HEK293 (cell line): ENCODE results near the gene BEND7.
A peak's percentile ranks its signal among the peaks of the same experiment; 100 is the strongest.

Experiments
- CTCF ChIA-PET: fragments of 350-600 bp; formaldehyde crosslinking; extraction: SDS; loops from one replicate; lab custom pipeline; 2021; ENCODE audit warnings: antibody characterized with exemption; lab: Yijun Ruan, JAX
- POLR2A ChIA-PET: fragments of 300-600 bp; formaldehyde crosslinking; extraction: SDS; loops from one replicate; lab custom pipeline; 2020; ENCODE audit warnings: antibody characterized with exemption, inconsistent platforms; lab: Yijun Ruan, JAX
- H3K27ac ChIP-seq: fragments of 200-500 bp; sonication (Bioruptor generic); 2 replicates; pipeline ENCODE4 v1.5.1; 2014; ENCODE audit warnings: low read depth, low read length, control low read depth, inconsistent platforms; ENCODE audit errors: extremely low read depth
- H3K36me3 ChIP-seq, 2 experiments: fragments of 200-500 bp in 1 of 2; sonication (Bioruptor generic) in 1 of 2; 1 replicate in 1 of 2; 2 replicates in 1 of 2; pipeline ENCODE4 v1.5.1; 2014 to 2017; ENCODE audit warnings: inconsistent platforms in 2 of 2, low read length in 2 of 2; ENCODE audit not compliant: control insufficient read depth in 2 of 2, insufficient read depth in 1 of 2
- H3K4me1 ChIP-seq: fragments of 200-500 bp; sonication (Bioruptor generic); 2 replicates; pipeline ENCODE4 v1.5.1; 2014; ENCODE audit warnings: mild to moderate bottlenecking, low read length, inconsistent platforms; ENCODE audit not compliant: control insufficient read depth, insufficient read depth
- H3K4me3 ChIP-seq: 2 replicates; pipeline ENCODE4 v1.5.1; 2011; ENCODE audit warnings: low read depth, mild to moderate bottlenecking, control low read depth, low read length, moderate library complexity
- H3K9me3 ChIP-seq: fragments of 200-500 bp; sonication (Bioruptor generic); 2 replicates; pipeline ENCODE4 v1.5.1; 2014; ENCODE audit warnings: low read depth, low read length, inconsistent platforms; ENCODE audit not compliant: control insufficient read depth, insufficient read depth
- EGR2 ChIP-seq: fragments of 450-650 bp; formaldehyde crosslinking; IDR thresholded peaks from 2 replicates; pipeline ENCODE4 v1.5.1; 2016; ENCODE audit warnings: low read depth, missing biosample characterization, missing genetic modification characterization
- HIC1 ChIP-seq: fragments of 450-650 bp; formaldehyde crosslinking; IDR thresholded peaks from 2 replicates; pipeline ENCODE4 v1.5.1; 2016; ENCODE audit warnings: missing biosample characterization, missing genetic modification characterization
- KLF16 ChIP-seq: fragments of 450-650 bp; formaldehyde crosslinking; IDR thresholded peaks from 2 replicates; pipeline ENCODE4 v1.5.1; 2017; ENCODE audit warnings: missing biosample characterization, missing genetic modification characterization
- MYNN ChIP-seq: fragments of 450-650 bp; formaldehyde crosslinking; IDR thresholded peaks from 2 replicates; pipeline ENCODE4 v1.5.1; 2016; ENCODE audit warnings: missing biosample characterization, missing genetic modification characterization, borderline replicate concordance
- PRDM1 ChIP-seq: fragments of 450-650 bp; formaldehyde crosslinking; IDR thresholded peaks from 2 replicates; pipeline ENCODE4; 2016; ENCODE audit warnings: missing biosample characterization, missing genetic modification characterization
- PRDM10 ChIP-seq: fragments of 450-650 bp; formaldehyde crosslinking; IDR thresholded peaks from 2 replicates; pipeline ENCODE4 v1.5.1; 2016; ENCODE audit warnings: missing biosample characterization, missing genetic modification characterization
- SCRT2 ChIP-seq: fragments of 450-650 bp; formaldehyde crosslinking; IDR thresholded peaks from 2 replicates; pipeline ENCODE4 v1.5.1; 2016; ENCODE audit warnings: missing biosample characterization, missing genetic modification characterization
- ZBTB17 ChIP-seq: fragments of 450-650 bp; formaldehyde crosslinking; IDR thresholded peaks from 2 replicates; pipeline ENCODE4 v1.5.1; 2016; ENCODE audit warnings: missing biosample characterization, missing genetic modification characterization
- ZNF16 ChIP-seq: fragments of 450-650 bp; formaldehyde crosslinking; IDR thresholded peaks from 2 replicates; pipeline ENCODE4 v1.5.1; 2016; ENCODE audit warnings: low read depth, missing biosample characterization, missing genetic modification characterization
- ZNF169 ChIP-seq: fragments of 450-650 bp; formaldehyde crosslinking; IDR thresholded peaks from 2 replicates; pipeline ENCODE4 v1.5.1; 2016; ENCODE audit warnings: missing biosample characterization, missing genetic modification characterization
- ZNF510 ChIP-seq: fragments of 450-650 bp; formaldehyde crosslinking; IDR thresholded peaks from 2 replicates; pipeline ENCODE4 v1.5.1; 2018; ENCODE audit warnings: mild to moderate bottlenecking, missing genetic modification characterization, missing biosample characterization; ENCODE audit not compliant: insufficient replicate concordance
- ZNF530 ChIP-seq: fragments of 450-650 bp; formaldehyde crosslinking; IDR thresholded peaks from 2 replicates; pipeline ENCODE4 v1.5.1; 2016; ENCODE audit warnings: low read depth, missing biosample characterization, missing genetic modification characterization
- ZNF585B ChIP-seq: fragments of 450-650 bp; formaldehyde crosslinking; IDR thresholded peaks from 2 replicates; pipeline ENCODE4 v1.5.1; 2016; ENCODE audit warnings: missing biosample characterization, missing genetic modification characterization
- ZNF629 ChIP-seq: fragments of 450-650 bp; formaldehyde crosslinking; IDR thresholded peaks from 2 replicates; pipeline ENCODE4 v1.5.1; 2017; ENCODE audit warnings: missing biosample characterization, missing genetic modification characterization
- ZNF660 ChIP-seq: fragments of 450-650 bp; IDR thresholded peaks from 2 replicates; pipeline ENCODE4 v1.5.1; 2018; ENCODE audit warnings: missing biosample characterization, mild to moderate bottlenecking, missing genetic modification characterization
- ZNF701 ChIP-seq: fragments of 450-650 bp; formaldehyde crosslinking; IDR thresholded peaks from 2 replicates; pipeline ENCODE4 v1.5.1; 2016; ENCODE audit warnings: missing biosample characterization, missing genetic modification characterization
- ZNF768 ChIP-seq: fragments of 450-650 bp; formaldehyde crosslinking; IDR thresholded peaks from 2 replicates; pipeline ENCODE4 v1.5.1; 2018; ENCODE audit warnings: missing biosample characterization, mild to moderate bottlenecking, missing genetic modification characterization
- ZSCAN18 ChIP-seq: fragments of 450-650 bp; formaldehyde crosslinking; IDR thresholded peaks from 2 replicates; pipeline ENCODE4 v1.5.1; 2016; ENCODE audit warnings: missing biosample characterization, missing genetic modification characterization
- ZSCAN23 ChIP-seq: fragments of 450-650 bp; formaldehyde crosslinking; IDR thresholded peaks from 2 replicates; pipeline ENCODE4 v1.5.1; 2016; ENCODE audit warnings: missing biosample characterization, missing genetic modification characterization

BEND7 gene

DNA sequence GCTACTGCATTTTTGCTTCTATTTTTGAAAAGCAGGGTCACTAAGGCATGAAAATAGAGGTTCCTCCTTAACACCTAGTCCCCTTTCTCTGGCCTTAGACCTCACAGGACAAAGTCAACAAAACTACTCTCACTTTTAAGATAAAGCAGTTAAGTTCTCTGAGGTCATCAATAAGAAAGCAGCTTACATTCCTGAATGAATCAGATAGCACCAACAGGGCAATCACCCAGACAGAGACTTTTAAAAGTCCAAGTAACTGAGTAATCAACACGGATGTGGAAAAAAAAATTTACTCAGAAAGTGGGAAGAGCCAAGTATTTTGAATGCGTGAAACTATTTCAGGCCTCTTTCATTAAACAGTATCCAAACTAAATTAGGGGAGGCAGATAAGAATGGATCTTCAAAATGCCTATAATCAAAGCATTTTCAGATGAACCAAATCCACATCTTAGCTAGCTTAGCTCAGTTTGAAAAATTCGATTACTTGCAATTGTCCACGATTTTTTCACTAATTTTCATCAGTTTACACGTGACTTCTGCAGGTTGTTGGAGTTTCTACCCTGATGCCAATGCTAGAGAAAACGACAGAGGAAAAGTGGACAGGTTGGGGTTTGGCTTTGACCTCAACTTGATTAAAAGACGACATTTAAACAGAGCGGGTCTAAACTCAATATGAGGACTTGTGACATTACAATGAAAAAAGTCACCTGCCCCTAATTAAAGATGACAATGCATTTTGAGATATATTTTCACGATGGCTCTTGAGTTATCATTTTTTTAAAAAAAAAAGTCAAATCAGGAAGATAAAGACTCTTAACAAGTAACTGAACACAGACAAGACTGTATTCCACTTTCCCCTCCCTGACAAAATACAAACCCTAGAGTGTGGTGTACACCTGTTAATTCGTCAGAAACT is 1.6 kb downstream of the BEND7 start:
- Histone ChIP-seq H3K9me3 (no peaks in the 10 kb centered on the region), H3K27ac (no peak overlapping the region)
- POLR2A ChIA-PET: interaction anchor here (0.6 to 1.0 kb wide), 5 partner anchors 10 to 778 kb away, joined by 3 to 10 read pairs (median 3); partner anchors contain the start of gene PRPF18
- TF ChIP-seq ZNF510 (tag by site-specific recombination) (no peak), KLF16 (tag by site-specific recombination) (no peak), ZNF660 (tag by site-specific recombination) (peak; percentile 71), ZSCAN18 (no peak), ZNF169 (tag by site-specific recombination) (no peak), ZNF530 (tag by site-specific recombination) (no peak), ZSCAN23 (tag by site-specific recombination) (no peak), SCRT2 (tag by site-specific recombination) (0 out of 2 replicates have a peak, but pooled peaks have one; percentile 50), ZBTB17 (tag by site-specific recombination) (peak; percentile 28; the same call in 1 of the 2 replicates), ZNF629 (peak; percentile 66), PRDM10 (tag by site-specific recombination) (peak; percentile 32; the same call in 1 of the 2 replicates), ZNF701 (tag by site-specific recombination) (no peak), MYNN (tag by site-specific recombination) (no peak), EGR2 (tag by site-specific recombination) (no peak), HIC1 (peak; percentile 23; the same call in 1 of the 2 replicates), ZNF768 (no peak), ZNF585B (tag by site-specific recombination) (no peak), PRDM1 (tag by site-specific recombination) (peak; percentile 69), ZNF16 (no peak)
- TF ChIP-seq, all 188 proteins: peak for 7
- Histone ChIP-seq H3K4me3 (peak overlapping the region; percentile 57), H3K4me1 (peaks cover 2% of the 10 kb centered on the region; the same call in 1 of the 2 replicates), H3K36me3 (peaks cover 0 to 26% of the 10 kb centered on the region in 2 experiments; a peak in 1 of 3 replicates)
- CTCF ChIA-PET: interaction anchor here (0.7 to 1.4 kb wide), 6 partner anchors 9 to 373 kb away, joined by 3 to 5 read pairs (median 4); no protein-coding TSS in a partner anchor
